ENCODE results near the gene PRKCZ.

Gene PRKCZ

DNA sequence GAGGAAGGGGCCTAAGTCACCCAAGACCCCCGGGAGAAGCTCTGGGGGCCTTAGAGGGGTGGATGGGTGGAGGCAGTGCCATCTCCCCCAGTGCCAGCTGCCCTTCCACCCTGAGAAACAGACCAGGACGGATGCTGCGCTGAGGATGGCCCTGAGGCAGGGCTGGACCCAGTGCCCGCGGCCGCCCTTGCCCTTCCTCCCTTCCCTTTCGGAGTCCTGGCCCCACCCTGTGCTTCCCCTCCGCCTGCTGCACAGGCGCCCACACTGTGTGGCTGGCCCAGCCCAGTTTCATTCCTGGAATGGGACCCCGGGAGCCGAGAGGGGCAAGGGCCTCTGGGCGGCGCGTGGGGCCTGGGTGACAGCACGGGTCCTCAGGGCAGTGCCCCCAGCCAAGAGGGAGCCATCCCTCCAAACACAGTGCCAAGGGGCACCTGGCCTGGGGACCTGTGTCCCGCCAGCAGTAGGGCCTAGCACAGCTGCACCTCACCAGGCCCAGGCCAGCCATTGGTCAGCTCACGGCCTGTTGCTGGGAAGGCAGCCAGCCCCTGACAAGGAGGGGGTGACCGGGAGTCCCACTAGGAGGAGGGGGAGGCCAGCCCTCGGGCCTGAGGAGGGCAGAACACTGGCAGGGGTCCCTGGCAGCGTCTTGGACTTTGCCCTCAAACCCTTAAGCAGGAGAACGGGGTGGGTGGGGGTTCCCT, 164.5 kb downstream of the PRKCZ start:
- DNase-seq, result no peak

DNA sequence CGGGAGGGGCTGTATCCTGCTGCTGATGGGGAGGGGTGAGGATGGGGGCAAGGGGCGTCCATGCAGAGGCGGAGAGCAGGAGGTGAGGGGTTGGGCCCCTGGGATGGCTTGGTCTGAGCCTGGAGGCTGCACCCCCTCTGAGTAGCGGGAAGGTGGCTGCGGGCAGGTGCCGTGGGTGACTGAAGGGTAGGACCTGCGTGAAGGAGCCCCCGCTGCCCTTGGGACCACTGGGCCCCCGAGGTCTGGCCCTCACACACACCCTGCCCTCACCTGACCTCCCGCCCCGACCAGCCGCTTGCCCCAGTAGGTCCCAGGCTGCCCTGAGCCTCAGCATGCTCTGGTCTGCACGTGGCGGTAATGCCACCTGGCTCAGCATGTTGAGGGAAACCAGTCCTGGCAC, 165.1 kb downstream of the PRKCZ start:
- DNase-seq, result no peak

DNA sequence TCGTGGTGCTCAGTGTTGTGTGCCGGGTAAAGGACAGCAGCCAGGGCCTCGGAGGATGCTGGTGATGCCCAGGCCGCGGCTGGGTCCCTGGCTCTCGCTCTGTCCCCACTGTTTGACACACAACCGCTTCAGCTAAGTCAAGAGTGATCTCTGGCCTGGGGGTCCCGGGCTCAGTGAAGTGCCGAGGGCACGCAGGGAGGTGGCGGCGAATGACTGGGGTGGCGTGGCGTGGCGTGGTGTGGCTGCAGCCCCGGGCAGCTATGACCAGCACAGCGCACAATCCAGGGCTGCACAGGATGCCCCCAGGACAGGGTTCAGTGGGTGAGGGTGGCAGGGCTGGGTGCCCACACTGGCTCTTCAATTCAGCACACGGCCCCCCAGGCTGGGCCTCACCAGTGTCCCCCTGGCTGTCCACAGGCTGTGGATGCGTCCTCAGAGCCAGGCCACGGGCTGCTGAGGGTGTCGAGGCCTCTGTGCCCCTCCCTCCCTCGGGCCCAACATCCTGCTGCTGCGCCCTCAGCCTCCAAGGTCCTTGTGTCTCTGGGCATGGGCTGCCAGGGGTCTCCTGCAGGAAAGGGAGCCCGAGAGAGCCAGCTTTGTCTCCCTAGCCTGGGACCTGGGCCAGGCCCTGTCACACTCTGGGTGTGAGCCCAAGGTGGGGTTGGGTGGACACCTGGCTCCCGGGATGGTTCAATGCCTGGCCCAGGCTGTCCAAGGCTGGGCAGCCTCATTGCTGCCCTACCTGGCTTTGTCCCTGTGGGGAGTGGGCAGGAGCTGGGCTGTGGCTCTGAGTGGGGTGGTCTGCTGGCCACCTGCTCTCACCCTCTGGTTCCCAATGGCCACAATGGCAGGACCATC, 165.9 kb downstream of the PRKCZ start:
- no peak for DNase-seq

DNA sequence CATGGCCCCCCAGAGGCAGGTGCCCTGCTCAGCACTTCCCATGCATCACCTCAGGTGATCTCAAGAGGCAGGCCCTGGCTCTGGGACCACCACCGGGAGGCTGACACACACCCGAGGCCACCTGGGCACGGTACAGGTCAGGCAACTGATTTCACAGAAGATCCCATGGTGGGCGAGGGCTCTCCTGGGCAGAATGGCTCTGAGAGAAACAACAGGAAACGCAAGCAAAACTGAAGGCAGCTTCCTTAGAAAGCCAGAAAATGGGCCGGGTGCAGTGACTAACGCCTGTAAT, 166.5 kb downstream of the PRKCZ start:
- DNase-seq, result no peak

DNA sequence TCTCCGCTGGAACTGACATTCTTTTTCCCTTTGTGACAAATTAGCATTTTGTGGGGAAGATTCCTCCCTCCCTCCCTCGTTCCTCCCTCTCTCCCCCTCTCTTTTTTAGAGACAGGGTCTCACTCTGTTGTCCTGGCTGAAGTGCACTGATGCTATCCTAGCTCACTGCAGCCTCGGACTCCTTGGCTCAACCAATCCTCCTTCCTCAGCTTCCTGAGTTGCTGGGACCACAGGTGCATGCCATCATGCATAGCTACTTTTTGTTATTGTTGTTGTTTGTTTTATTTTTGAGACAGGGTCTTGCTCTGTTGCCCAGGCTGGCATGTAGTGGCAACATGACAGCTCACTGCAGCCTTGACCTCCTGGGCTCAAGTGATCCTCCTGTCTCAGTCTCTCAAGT, 171.1 kb downstream of the PRKCZ start:
- no peak for DNase-seq

DNA sequence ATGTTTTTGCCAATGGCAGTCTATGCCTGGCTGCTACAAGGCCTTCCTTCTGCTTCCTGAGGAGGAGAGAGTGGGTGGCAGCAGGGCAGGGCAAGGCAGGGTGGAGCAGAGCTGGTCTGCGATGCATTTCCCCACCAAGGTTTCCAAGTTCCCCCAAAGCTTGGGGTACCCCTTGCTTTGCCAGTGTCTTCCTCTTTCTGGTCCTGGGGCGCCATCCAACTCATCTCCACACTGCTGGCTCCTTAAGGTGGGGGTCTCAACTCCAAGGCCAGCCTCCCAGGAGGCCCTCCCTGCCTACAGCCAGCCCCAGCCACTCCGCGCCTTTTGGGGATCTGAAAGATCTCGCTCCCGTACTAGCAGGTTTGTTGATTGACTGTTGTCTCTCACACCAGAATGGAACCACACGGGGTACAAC, 174.0 kb downstream of the PRKCZ start:
- DNase-seq, result no peak

DNA sequence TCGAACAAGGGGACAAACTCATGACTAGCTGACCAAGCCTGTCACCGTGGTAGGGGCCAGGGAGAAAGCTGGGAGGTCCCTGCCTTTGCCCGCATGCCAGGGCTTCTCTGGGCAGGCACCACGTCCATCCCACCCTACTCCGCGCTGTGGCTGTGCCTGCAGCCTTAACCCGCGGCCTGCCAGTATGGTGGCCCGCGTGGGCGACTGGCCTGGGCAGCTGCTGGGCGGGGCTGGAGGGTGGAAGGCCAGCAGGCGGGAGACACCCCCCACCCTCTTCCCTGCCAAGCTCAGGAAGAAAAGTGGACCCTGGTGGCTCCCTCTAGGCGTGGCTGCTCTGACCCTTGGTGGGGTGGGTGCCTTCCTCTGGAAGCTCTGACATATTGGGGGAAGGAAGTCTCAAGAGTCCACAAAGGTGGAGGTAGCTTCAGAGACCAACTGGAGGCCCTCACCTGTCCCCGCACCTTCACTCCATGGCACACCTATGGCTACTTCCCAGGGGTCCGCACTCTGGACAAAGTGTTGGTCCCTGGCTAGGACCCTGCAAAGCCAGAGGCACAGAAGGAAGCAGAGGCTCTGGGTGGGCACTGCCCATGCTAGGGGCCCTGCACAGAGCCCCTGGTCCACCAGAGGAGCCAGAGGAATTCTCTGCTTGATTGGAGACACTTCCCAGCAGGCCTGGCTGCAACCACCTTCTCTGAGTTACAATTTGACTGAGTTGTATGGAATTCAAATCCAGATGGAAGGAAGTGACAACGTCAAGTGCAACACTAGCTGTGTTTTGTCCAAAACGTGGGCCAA, 174.6 kb downstream of the PRKCZ start:
- no peak for DNase-seq

DNA sequence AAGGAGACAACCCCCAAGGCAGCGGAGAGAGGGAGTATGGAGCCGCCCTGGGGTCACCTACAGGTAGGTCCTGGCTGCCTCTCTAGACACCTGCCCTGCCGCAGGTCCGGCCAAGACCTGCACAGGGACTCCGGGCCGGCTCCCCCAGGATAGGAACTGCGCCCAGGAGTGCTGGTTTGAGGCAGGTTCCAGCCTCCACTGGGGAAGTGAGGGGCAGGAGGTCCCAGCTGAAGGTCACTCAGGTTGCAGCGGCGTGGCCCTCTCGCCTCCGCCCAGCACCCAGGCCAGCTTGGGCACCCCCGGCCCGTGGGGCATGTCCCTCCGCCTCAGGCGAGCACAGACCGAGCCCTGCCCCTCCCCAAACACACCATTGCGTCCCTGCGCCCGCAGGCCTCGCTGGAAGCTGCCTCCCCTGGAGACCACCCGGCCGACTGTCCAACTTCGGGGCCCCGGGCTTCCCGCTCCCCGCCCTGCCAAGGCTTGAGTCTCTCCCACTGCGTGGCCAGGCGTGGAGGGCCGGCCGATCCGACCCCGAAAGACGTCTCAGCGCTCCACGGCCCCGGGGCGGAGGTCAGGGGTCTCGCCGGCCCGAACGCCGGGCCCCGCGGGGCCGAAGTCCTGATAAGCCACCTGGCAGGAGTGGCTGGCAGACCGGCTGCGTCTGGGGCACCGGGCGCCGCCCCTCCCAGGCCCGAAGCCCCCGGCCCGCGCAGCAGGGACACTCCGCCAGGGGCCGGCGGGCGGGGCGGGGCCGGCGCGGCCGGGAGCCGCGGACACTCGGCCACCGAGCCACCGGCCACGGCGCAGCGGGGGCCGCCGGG, 176.5 kb downstream of the PRKCZ start:
- DNase-seq, result no peak

DNA sequence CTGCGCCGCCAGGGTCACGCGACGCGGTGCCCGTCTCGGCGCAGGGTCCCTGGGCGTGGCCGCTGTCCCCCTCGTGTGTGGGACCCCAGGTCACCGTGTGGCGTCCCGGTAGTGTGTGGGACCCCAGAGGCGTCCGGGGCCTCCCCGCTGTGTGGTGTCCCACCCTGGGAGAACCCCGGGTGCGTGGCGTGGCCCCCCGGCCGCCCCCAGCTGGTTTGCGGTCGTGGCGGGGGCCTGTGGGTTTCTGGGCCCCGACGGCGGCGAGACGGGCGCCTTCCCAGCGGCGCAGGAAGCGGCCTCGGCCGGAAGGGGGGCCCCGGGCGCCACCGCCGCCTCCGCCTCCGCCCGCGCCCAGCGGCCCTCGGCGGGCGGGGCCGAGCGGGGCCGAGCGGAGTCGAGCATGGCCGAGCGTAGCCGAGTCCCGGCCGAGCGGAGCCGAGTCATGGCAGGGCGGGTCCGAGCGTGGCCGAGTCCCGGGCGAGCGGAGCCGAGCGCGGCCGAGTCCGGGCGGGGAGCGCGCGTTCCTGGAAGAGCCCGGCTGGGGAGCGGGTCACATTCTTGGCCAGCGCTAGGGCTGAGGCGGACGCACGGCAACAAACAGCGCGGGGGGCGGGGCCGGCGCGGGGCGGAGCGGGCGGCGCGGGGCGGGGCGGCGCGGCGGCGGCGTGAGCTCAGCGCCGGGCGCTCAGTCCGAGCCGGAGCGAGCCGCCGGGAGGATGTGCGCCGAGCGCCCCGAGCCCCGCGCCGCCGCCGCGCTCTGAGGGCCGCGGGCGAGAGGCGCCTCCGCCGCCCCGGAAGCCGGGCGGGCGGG, 177.3 kb downstream of the PRKCZ start:
- peak; percentile 97 for DNase-seq

DNA sequence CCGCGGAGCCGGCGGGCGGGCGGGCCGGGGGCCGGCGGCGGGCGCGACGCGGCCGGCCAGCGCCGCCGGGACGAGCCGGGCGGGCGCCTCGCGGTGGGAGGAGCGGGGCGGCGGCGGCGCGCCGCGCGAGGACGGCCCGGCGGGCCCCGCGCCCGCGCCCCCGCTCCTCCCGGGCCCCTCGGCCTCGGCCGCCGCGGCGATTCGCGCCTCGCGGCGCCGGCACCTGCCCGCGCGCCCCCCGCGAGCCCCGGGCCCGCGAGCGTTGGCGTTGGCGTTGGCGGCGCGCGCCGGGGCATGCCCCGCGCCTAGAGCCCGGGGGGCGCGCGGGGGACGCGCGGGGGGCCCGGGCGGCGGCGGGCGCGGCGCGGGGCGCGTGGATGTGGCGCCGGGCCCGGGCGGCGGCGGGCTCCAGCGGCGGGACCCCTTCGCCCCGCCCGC, 178.0 kb downstream of the PRKCZ start, which contains the start of gene SKI:
Gene SKI, plus strand, starts transcription at position 163 of the 438 bp plus-strand sequence. CDS start 448 bp downstream, outside the sequence.
- no peak for DNase-seq

DNA sequence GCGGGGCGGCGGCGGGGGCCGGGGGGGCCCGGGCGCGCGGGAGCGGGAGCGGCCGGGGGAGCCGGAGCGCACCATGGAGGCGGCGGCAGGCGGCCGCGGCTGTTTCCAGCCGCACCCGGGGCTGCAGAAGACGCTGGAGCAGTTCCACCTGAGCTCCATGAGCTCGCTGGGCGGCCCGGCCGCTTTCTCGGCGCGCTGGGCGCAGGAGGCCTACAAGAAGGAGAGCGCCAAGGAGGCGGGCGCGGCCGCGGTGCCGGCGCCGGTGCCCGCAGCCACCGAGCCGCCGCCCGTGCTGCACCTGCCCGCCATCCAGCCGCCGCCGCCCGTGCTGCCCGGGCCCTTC, 178.5 kb downstream of the PRKCZ start:
- no peak for DNase-seq

DNA sequence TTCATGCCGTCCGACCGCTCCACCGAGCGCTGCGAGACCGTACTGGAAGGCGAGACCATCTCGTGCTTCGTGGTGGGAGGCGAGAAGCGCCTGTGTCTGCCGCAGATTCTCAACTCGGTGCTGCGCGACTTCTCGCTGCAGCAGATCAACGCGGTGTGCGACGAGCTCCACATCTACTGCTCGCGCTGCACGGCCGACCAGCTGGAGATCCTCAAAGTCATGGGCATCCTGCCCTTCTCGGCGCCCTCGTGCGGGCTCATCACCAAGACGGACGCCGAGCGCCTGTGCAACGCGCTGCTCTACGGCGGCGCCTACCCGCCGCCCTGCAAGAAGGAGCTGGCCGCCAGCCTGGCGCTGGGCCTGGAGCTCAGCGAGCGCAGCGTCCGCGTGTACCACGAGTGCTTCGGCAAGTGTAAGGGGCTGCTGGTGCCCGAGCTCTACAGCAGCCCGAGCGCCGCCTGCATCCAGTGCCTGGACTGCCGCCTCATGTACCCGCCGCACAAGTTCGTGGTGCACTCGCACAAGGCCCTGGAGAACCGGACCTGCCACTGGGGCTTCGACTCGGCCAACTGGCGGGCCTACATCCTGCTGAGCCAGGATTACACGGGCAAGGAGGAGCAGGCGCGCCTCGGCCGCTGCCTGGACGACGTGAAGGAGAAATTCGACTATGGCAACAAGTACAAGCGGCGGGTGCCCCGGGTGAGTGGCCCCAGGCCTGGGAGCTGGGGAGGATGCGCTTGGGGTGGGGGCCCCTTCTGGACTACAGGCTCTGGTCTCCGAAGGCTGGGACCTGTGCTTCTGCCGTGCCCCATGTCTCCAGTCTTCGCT, 179.0 kb downstream of the PRKCZ start:
- peak; percentile 44 for DNase-seq

DNA sequence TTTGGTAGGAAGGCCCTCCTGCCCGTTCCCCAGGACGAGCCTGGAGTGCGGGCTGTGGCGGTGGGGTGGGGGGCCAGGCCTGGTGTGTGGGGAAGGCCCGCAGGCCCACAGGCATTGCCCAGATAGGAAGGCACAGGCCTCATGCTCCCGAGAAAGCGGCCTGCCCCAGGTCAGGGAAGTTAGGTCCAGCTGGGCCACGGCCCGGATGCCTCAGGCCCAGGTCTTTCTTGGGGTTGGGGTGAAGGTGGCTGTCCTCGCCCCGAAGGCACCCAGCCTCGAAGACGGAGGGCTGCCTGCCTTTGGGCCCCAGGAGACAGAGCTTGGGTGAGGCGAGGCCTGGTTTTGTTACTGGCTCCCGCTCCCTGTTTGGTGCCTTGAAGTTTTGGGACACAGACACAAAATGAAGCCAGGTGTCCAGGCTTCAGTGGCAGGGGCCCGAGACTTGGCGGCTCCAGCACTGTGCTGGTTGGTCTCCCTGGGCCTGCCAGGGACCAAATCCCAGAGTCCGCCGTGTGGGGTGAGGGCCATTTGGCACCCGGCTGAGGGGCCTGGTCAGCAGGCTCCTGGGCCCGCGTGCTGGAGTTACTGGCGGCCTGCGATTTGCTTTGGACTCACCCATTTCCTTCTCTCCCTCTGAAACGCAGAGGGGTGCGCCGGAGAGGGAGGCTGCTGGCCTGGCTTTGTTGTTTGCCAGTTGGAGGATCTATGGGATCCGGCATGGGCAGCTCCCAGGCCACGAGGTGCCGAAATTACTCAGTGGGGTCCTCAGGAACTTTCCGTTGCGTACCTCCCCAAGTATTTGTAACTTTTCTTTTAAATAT, 179.9 kb downstream of the PRKCZ start:
- no peak for DNase-seq

DNA sequence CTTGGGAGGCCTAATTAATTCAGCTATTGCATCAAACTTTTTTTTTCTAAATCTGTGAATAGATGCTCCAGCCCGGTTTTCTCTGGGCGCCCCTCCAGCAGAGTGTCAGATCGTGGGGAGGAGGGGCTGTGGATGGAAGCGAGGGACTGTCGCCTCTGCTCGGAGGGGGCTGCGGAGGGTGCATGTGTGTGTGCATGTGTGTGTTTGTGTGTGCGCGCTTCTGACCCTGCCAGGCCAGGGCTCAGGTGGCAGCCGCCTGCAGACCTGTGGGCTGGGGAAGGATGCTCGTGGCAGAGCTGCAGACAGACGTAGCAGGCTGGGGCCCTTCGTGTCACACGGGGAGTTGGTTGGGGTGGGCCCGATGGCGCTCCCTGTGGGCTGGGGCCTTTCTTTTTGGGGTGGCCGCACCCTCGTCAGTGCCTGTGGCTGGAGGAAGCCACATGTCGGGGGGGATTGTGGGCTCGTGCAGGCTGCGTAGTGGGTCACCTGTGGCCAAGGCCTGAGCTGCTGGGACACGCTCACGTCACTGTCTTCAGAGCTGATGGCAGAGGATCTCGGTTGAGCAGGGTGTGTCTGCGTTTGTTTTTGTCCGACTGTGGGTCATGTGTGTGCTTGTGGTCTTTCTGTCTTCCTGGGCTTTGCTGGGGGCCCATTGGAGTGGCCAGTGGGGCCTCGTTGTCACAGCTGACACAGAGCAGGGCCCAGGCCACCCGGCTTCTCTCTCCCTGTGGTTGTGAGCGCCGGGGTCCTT, 180.7 kb downstream of the PRKCZ start:
- no peak for DNase-seq

DNA sequence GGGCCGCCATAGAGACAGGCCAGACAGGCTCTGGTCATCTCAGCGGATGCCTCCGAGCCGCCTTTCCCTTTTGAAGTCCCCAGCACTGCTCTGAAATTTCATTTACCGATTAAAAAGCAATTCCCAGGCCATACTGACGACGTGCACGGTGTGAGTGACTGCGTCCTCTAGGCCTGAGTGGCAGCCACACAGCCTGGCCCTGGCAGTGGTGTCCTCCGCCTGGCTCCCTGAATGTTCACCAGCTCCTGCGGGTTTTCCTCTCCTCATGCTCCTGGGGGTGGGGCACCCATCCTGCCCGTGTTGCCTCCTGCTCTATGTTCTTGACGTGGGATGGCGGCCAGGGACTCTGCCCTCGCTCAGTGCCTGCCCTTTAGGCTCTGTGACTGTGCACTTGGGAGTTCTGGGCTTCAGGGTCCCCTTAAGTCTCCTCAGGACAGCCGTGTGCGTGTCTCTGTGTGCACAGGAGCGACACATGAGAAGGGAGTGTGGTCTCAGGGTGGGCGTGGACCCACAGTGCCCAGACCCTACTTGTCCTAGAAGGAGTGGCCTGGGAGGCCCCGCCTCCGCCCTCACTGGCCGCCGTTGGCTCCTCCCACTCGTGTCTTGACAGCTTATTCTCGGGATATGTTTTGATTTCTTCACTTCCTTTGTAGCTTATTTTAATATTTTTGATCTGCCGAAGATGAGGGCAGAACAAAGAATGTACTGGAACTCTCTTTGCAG, 181.5 kb downstream of the PRKCZ start:
- DNase-seq, result no peak

DNA sequence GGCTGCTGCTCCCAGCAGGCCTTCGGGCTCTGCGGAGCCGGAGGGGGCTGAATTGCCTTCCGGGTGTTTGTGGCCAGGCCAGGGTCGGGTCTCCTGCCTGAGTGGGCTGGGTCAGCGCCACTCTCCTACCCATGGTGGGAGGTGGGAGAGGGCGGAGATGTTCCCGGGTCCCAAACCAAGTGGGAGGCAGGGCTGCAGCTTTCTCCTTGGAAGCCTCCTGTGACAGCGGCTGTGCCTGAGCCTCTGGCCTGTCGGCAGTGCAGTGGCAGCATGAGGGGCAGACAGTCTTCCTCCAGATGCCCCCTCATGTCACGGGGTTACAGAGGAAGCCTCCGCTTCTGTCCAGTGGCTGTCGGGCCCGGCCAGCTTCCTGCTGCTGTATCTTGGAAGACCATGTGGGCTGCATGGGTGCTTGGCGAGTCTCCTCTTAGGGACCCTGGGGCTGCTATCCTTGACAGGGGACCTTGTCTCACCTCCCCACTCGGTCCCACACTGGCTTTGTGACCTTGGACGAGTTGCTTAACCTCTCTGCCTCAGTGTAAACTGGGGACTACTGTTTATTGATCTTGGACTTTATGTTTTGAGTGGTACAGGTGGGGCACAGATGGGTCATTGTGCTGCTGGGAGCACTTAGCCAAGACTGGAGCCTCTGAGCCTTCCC, 182.2 kb downstream of the PRKCZ start:
- no peak for DNase-seq

DNA sequence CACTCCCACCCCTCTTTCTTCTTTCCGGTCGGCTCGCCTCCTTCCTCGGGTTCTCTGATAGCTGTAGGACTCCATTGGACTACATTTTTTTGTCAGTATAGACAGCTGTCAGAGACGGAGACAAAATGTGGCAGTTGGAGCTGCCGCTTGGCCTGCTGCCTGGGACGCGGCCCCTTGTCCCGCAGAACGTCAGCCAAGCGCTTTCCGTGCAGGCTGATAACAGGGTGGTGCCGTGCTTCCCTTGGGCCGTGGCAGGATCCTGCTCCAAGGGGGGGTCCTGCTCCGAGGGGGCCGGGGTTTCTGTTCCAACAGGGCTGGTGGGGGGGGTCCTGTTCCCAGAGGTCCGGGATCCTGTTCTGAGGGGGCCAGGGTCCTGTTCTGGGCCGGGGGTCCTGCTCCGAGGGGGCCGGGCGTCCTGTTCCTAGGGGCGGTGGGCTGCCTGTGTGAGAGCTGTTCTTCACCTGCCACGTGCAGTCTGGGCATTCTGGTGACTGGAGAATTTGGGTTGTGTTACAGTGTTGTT, 182.8 kb downstream of the PRKCZ start:
- peak; percentile 30 for DNase-seq

DNA sequence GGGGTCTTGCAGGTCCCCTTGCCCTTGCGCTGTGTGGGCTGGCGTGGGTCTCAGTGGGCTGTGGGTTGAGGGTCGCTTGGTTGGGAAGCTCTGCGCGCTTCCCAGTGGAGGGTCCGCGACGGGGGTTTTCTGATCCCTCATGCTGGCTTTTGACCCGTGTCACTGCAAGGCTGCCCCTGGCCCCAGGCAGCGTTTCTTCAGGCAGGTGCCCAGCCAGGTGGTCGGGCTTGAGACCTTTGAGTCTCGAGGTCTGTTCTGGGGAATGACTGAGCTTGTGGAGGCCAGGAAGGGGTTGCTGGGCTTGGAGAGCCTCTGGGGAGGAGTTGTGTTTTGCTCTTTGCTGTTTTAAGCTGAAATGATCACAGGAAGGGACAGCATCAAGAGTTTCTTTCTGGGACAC, 183.3 kb downstream of the PRKCZ start:
- no peak for DNase-seq
